MM.1S (cell line): ENCODE measurements around the gene GFER.

Experiments used
- EZH2 ChIP-seq: fragments of 300-600 bp; sonication (generic); optimal IDR thresholded peaks from 2 replicates; pipeline ENCODE3; 2017; ENCODE audit warnings: low read depth, mild to moderate bottlenecking, antibody characterized with exemption, low read length, mixed read lengths
- EZH2phosphoT487 ChIP-seq: fragments of 300-600 bp; sonication (generic); IDR thresholded peaks from 2 replicates; pipeline ENCODE4 v1.6.1; 2018; ENCODE audit warnings: antibody characterized with exemption, low read length
- TF ChIP-seq, protein P1 (sequence below): fragments of 300-600 bp; sonication (generic); IDR thresholded peaks from 2 replicates; pipeline ENCODE4 v1.5.1; 2016; ENCODE audit warnings: antibody characterized with exemption, low read length, mixed read lengths

DNA sequence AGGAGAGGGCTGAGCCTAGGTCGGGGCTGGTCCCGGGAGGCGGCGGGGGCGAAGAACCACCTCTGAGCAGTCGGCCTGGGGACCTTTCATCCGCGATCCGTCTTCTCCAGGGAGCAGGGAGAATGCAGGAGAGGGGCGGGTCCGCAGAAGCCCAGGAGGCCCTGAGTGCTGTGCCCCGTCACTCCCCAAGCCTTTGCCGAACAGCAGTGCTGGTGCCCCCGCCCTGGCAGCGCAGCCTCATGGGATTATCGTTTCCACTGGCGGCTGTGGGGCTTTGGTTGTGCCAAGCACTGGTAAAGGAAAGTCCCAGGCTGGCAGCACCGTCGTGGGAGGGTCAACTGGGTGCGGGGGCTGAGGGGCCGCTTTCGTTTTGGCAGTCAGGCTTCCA lies 11.5 kb upstream of the GFER start:
- TF ChIP-seq, protein P1, sequence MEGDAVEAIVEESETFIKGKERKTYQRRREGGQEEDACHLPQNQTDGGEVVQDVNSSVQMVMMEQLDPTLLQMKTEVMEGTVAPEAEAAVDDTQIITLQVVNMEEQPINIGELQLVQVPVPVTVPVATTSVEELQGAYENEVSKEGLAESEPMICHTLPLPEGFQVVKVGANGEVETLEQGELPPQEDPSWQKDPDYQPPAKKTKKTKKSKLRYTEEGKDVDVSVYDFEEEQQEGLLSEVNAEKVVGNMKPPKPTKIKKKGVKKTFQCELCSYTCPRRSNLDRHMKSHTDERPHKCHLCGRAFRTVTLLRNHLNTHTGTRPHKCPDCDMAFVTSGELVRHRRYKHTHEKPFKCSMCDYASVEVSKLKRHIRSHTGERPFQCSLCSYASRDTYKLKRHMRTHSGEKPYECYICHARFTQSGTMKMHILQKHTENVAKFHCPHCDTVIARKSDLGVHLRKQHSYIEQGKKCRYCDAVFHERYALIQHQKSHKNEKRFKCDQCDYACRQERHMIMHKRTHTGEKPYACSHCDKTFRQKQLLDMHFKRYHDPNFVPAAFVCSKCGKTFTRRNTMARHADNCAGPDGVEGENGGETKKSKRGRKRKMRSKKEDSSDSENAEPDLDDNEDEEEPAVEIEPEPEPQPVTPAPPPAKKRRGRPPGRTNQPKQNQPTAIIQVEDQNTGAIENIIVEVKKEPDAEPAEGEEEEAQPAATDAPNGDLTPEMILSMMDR: no peak
- TF ChIP-seq EZH2 (no peak), EZH2phosphoT487 (no peak)
